CD4-positive, alpha-beta T cell treated with Interleukin-10 for 1 hour (primary cell): ENCODE data around the gene RRP9.

Experiments used
- DNase-seq: peaks from one replicate; pipeline ENCODE4 v3.0.0-alpha.2; 2020

The RRP9 gene

GRCh38 chr3:51970606-51971300 lies 29.0 kb upstream of the RRP9 start:
- DNase-seq: no peak

- no peak for DNase-seq
These were observed 28.1 kb upstream of the RRP9 start for GRCh38 chr3:51969841-51970240.

- DNase-seq: no peak
These were observed 27.4 kb upstream of the RRP9 start for GRCh38 chr3:51968883-51969678.

GRCh38 chr3:51968170-51968775 lies 26.6 kb upstream of the RRP9 start:
- no peak for DNase-seq

- peak; percentile 47 for DNase-seq
These were observed 25.9 kb upstream of the RRP9 start, which contains the start of gene PCBP4 for GRCh38 chr3:51967384-51968169. PCBP4 (minus strand) TSS chr3:51967454; CDS start chr3:51961240, 6,214 bp downstream.

- DNase-seq: no peak
These were observed 25.2 kb upstream of the RRP9 start for GRCh38 chr3:51966922-51967383.

GRCh38 chr3:51966486-51966885 lies 24.8 kb upstream of the RRP9 start:
- no peak for DNase-seq

- DNase-seq: no peak
These were observed 24.3 kb upstream of the RRP9 start for GRCh38 chr3:51966016-51966415.

GRCh38 chr3:51964521-51964920 lies 22.8 kb upstream of the RRP9 start:
- no peak for DNase-seq

- no peak for DNase-seq
These were observed 22.3 kb upstream of the RRP9 start for GRCh38 chr3:51963951-51964451.

- no peak for DNase-seq
These were observed 21.3 kb upstream of the RRP9 start for GRCh38 chr3:51962854-51963530.

GRCh38 chr3:51961602-51962569 lies 20.2 kb upstream of the RRP9 start:
- no peak for DNase-seq

- DNase-seq: no peak
These were observed 19.3 kb upstream of the RRP9 start for GRCh38 chr3:51961011-51961410.

- no peak for DNase-seq
These were observed 18.7 kb upstream of the RRP9 start for GRCh38 chr3:51960386-51960785.

- no peak for DNase-seq
These were observed 17.9 kb upstream of the RRP9 start for GRCh38 chr3:51959651-51960050.

- DNase-seq: no peak
These were observed 17.2 kb upstream of the RRP9 start for GRCh38 chr3:51958603-51959521.

GRCh38 chr3:51957520-51958205 lies 16.0 kb upstream of the RRP9 start:
- no peak for DNase-seq

- peak; percentile 41 for DNase-seq
These were observed 14.4 kb upstream of the RRP9 start for GRCh38 chr3:51955893-51956770.
